ENCODE results near the gene SLC31A1. TPM values are rescaled to one million over a fixed set of nuclear protein-coding genes. Genes with fewer than 3 reads are reported as not detected.
"Not testable (repeated sequence)": the region's sequence is repeated elsewhere in the genome, so short reads cannot be mapped to it uniquely, and the experiment has no call there.

SLC31A1 gene
- total RNA-seq, 1 donor from 2014 or later = 39.6 TPM

DNA sequence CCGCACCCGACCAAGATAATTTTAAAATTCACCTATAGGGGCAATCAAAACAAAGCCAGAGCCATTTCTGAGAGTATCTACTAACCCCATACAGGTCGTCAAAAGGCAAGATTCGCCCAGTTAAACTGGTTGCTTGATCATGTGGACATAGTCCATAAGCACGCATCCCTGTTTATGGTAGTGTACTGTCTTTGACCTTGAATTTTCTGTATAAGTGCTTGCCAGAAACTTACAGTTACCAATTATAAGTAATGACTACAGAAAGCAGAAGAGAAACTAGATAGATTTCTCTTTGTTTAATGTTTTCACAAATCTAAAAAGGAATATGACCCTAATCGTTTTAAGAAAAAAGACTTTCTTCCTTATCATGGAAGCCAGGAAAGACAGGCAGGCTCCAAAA lies 25.6 kb downstream of the SLC31A1 start:
- no peak overlapping the region for H3K27ac Mint-ChIP-seq (ENCODE audit: unreplicated experiment)

DNA sequence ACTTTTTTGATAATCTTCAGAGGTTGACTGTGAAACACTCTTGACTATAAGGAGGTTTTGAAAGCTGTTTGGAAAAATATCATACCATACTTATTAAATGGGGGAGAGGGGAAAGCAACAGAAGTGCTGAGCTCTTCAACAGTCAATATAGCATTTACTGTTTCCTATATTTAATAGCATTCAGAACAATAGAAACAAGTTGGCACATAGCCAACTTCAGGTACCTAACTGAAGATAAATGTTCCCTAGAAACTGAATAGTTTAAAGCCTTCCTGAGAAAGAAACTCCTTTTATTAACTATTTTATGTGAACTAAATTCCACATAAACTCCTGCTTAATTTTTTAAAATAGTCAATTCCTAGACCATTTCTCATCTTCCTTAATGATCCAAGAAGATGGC lies 26.3 kb downstream of the SLC31A1 start:
- Mint-ChIP-seq H3K27me3 (ENCODE audit: low read depth) (no peaks in the 10 kb centered on the region), H3K27ac (ENCODE audit: unreplicated experiment) (no peak overlapping the region), H3K36me3 (ENCODE audit: low read depth) (peaks cover 5% of the 10 kb centered on the region), H3K4me1 (ENCODE audit: low read depth) (no peaks in the 10 kb centered on the region), H3K9me3 (ENCODE audit: low read depth) (peaks cover 2% of the 10 kb centered on the region), H3K4me3 (ENCODE audit: unreplicated experiment) (no peak overlapping the region)
- TF ChIP-seq, protein P1, sequence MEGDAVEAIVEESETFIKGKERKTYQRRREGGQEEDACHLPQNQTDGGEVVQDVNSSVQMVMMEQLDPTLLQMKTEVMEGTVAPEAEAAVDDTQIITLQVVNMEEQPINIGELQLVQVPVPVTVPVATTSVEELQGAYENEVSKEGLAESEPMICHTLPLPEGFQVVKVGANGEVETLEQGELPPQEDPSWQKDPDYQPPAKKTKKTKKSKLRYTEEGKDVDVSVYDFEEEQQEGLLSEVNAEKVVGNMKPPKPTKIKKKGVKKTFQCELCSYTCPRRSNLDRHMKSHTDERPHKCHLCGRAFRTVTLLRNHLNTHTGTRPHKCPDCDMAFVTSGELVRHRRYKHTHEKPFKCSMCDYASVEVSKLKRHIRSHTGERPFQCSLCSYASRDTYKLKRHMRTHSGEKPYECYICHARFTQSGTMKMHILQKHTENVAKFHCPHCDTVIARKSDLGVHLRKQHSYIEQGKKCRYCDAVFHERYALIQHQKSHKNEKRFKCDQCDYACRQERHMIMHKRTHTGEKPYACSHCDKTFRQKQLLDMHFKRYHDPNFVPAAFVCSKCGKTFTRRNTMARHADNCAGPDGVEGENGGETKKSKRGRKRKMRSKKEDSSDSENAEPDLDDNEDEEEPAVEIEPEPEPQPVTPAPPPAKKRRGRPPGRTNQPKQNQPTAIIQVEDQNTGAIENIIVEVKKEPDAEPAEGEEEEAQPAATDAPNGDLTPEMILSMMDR (IDR thresholded peaks at IDR 0.05) = no peak
- DNase-seq (ENCODE audit: low spot score) = no peak

More for the DNA sequence above, 25.6 kb downstream of the SLC31A1 start:
- Mint-ChIP-seq H3K36me3 (ENCODE audit: low read depth) (peaks cover 5% of the 10 kb centered on the region), H3K4me3 (ENCODE audit: unreplicated experiment) (no peak overlapping the region), H3K4me1 (ENCODE audit: low read depth) (no peaks in the 10 kb centered on the region), H3K9me3 (ENCODE audit: low read depth) (peaks cover 2% of the 10 kb centered on the region), H3K27me3 (ENCODE audit: low read depth) (no peaks in the 10 kb centered on the region)
- no peak for DNase-seq (ENCODE audit: low spot score)
- TF ChIP-seq, protein P1 (IDR thresholded peaks at IDR 0.05) = no peak

DNA sequence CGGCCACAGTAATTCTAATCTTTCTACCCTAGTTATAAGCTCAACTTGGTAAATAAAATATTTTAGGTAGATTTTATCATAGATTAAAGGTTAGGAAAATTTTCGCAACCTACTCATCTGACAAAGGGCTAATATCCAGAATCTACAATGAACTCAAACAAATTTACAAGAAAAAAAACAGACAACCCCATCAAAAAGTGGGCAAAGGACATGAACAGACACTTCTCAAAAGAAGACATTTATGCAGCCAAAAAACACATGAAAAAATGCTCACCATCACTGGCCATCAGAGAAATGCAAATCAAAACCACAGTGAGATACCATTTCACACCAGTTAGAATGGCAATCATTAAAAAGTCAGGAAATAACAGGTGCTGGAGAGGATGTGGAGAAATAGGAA lies 28.3 kb downstream of the SLC31A1 start:
- not testable (repeated sequence) for H3K36me3 Mint-ChIP-seq (ENCODE audit: low read depth); H3K4me3 Mint-ChIP-seq (ENCODE audit: unreplicated experiment); H3K4me1 Mint-ChIP-seq (ENCODE audit: low read depth); DNase-seq (ENCODE audit: low spot score); H3K27ac Mint-ChIP-seq (ENCODE audit: unreplicated experiment); H3K27me3 Mint-ChIP-seq (ENCODE audit: low read depth); H3K9me3 Mint-ChIP-seq (ENCODE audit: low read depth)

DNA sequence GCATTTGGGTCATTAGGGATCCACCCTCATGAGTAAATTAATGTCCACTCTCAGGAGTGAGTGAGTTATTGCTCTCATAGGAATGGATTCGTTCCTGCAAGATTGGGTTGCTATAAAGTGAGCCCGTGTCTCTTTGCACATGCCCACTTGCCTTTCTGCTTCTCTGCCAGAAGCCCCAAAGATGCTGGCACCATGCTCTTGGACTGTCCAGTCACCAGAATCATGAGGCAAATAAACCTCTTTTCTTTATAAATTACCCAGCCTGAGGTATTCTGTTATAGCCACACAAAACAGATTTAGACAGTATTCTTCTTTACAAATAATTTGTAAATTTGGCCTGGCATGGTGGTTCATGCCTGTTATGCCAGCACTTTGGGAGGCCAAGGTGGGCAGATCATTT lies 29.5 kb downstream of the SLC31A1 start:
- H3K27me3 Mint-ChIP-seq (ENCODE audit: low read depth) = no peaks in the 10 kb centered on the region
- H3K4me3 Mint-ChIP-seq (ENCODE audit: unreplicated experiment) = no peak overlapping the region
- no peak overlapping the region for H3K27ac Mint-ChIP-seq (ENCODE audit: unreplicated experiment)
- H3K4me1 Mint-ChIP-seq (ENCODE audit: low read depth) = no peaks in the 10 kb centered on the region
- H3K9me3 Mint-ChIP-seq (ENCODE audit: low read depth) = peaks cover 2% of the 10 kb centered on the region
- TF ChIP-seq, protein P1 (IDR thresholded peaks at IDR 0.05) = no peak
- DNase-seq (ENCODE audit: low spot score) = no peak
- H3K36me3 Mint-ChIP-seq (ENCODE audit: low read depth) = peaks cover 5% of the 10 kb centered on the region

DNA sequence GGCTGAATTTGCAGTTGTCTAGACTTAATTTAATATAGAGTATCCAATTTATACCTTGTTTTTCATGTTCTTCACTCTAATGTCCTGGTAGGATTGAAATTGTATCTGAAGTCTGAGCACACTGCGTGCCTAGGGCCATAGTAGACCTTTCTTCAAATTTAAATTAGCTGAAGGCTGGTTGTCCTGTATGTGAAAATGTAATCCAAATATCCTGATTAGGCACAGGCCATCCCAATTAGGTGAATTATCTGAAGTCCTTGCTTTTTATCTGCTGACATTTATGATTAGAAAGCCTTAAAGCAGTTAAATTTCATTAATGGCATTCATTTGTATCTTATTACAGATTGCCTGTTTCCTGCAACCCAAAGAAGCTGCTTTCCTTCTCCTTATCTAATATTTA lies 33.6 kb downstream of the SLC31A1 start:
- Mint-ChIP-seq H3K9me3 (ENCODE audit: low read depth) (peaks cover 2% of the 10 kb centered on the region), H3K27ac (ENCODE audit: unreplicated experiment) (no peak overlapping the region), H3K4me1 (ENCODE audit: low read depth) (no peaks in the 10 kb centered on the region), H3K36me3 (ENCODE audit: low read depth) (peaks cover 14% of the 10 kb centered on the region), H3K4me3 (ENCODE audit: unreplicated experiment) (no peak overlapping the region), H3K27me3 (ENCODE audit: low read depth) (no peaks in the 10 kb centered on the region)
- DNase-seq (ENCODE audit: low spot score) = no peak
- TF ChIP-seq, protein P1 (IDR thresholded peaks at IDR 0.05) = no peak

DNA sequence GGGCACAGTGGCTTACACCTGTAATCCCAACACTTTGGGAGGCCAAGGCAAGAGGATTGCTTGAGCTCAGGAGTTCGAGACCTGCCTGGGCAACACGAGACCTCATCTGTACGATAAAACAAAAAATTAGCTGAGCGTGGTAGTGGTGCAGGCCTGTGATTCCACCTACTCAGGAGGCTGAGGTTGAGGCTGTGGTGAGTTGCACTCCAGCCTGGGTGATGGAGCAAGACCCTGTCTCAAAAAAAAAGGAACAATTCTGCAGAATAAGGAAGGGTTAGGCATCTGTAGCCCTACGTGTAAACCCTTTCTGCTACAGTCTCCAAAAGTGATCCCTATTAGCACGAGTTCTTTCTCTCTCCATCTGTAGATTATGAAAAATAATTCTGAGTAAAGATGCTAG lies 34.1 kb downstream of the SLC31A1 start:
- Mint-ChIP-seq H3K4me3 (ENCODE audit: unreplicated experiment) (no peak overlapping the region), H3K27ac (ENCODE audit: unreplicated experiment) (no peak overlapping the region), H3K9me3 (ENCODE audit: low read depth) (peaks cover 2% of the 10 kb centered on the region), H3K27me3 (ENCODE audit: low read depth) (no peaks in the 10 kb centered on the region), H3K36me3 (ENCODE audit: low read depth) (peaks cover 18% of the 10 kb centered on the region), H3K4me1 (ENCODE audit: low read depth) (no peaks in the 10 kb centered on the region)
- TF ChIP-seq, protein P1 (IDR thresholded peaks at IDR 0.05) = no peak
- DNase-seq (ENCODE audit: low spot score) = no peak
